GM18873 (cell line): ENCODE data around the gene B3GAT1.

ENCODE experiments used
- ATAC-seq: cut with Tn5 transposase; IDR thresholded peaks from one replicate; pipeline ENCODE4 v1.9.1; 2021; ENCODE audit warnings: mild to moderate bottlenecking, moderate library complexity, moderate number of reproducible peaks; ENCODE audit not compliant: unreplicated experiment, low FRiP score

Gene B3GAT1

GRCh38 chr11:134413043-134413825 lies 1.2 kb upstream of the B3GAT1 start:
- no peak for ATAC-seq

- no peak for ATAC-seq
Observed at GRCh38 chr11:134410766-134411165, 1.3 kb downstream of the B3GAT1 start.

- ATAC-seq = no peak
Observed at GRCh38 chr11:134409552-134410429, 2.3 kb downstream of the B3GAT1 start.

- ATAC-seq = no peak
Observed at GRCh38 chr11:134407923-134408322, 4.1 kb downstream of the B3GAT1 start.

GRCh38 chr11:134407321-134407828 lies 4.7 kb downstream of the B3GAT1 start:
- ATAC-seq = no peak

- ATAC-seq = no peak
Observed at GRCh38 chr11:134406264-134407185, 5.5 kb downstream of the B3GAT1 start.

GRCh38 chr11:134405841-134406240 lies 6.2 kb downstream of the B3GAT1 start:
- ATAC-seq = no peak

- no peak for ATAC-seq
Observed at GRCh38 chr11:134405436-134405835, 6.6 kb downstream of the B3GAT1 start.

- ATAC-seq = no peak
Observed at GRCh38 chr11:134404575-134405341, 7.3 kb downstream of the B3GAT1 start.

- no peak for ATAC-seq
Observed at GRCh38 chr11:134402910-134403309, 9.1 kb downstream of the B3GAT1 start.

- ATAC-seq = no peak
Observed at GRCh38 chr11:134401825-134402809, 9.9 kb downstream of the B3GAT1 start.

- no peak for ATAC-seq
Observed at GRCh38 chr11:134399996-134400395, 12.0 kb downstream of the B3GAT1 start.

- no peak for ATAC-seq
Observed at GRCh38 chr11:134399293-134399654, 12.8 kb downstream of the B3GAT1 start.

- ATAC-seq = no peak
Observed at GRCh38 chr11:134398644-134399292, 13.3 kb downstream of the B3GAT1 start.

- ATAC-seq = no peak
Observed at GRCh38 chr11:134398079-134398444, 14.0 kb downstream of the B3GAT1 start.

- no peak for ATAC-seq
Observed at GRCh38 chr11:134397304-134398078, 14.6 kb downstream of the B3GAT1 start.

- no peak for ATAC-seq
Observed at GRCh38 chr11:134395002-134395401, 17.0 kb downstream of the B3GAT1 start.
